Tibial nerve (tissue), 4 donors: ENCODE data around the gene DDIT4. TPM values are rescaled to one million over a fixed set of nuclear protein-coding genes. Genes with fewer than 3 reads are reported as not detected.
A peak's percentile ranks its signal among the peaks of the same experiment; 100 is the strongest.
"Not testable (repeated sequence)": the region's sequence is repeated elsewhere in the genome, so short reads cannot be mapped to it uniquely, and the experiment has no call there.

ENCODE experiments used
- DNase-seq, 2 donors: peaks; one replicate each; pipeline ENCODE4 v3.0.0-alpha.2; 2019; ENCODE audit warnings: low spot score in 2 of 2
- H3K27ac ChIP-seq, 4 donors: fragments of 200-600 bp; sonication (generic) in 3 of 4; one replicate each; pipeline ENCODE4 v1.5.1; 2017 to 2019; ENCODE audit warnings: mild to moderate bottlenecking in 1 of 4
- H3K27me3 ChIP-seq, 2 donors: fragments of 200-600 bp; sonication (generic) in 1 of 2; one replicate each; pipeline versions ENCODE4 v1.5.1 to v1.6.0; 2017 to 2019
- H3K36me3 ChIP-seq, 3 donors: fragments of 200-600 bp; sonication (generic); one replicate each; pipeline ENCODE4 v1.5.1; 2018 to 2019
- H3K4me1 ChIP-seq, 4 donors: fragments of 200-600 bp; sonication (generic) in 3 of 4; one replicate each; pipeline ENCODE4 v1.5.1; 2017 to 2019
- H3K4me3 ChIP-seq, 4 donors: fragments of 200-600 bp; sonication (generic) in 3 of 4; one replicate each; pipeline ENCODE4 v1.5.1; 2017 to 2019; ENCODE audit warnings: mild to moderate bottlenecking in 1 of 4, moderate library complexity in 1 of 4
- H3K9me3 ChIP-seq, 4 donors: fragments of 200-600 bp; sonication (generic) in 3 of 4; one replicate each; pipeline ENCODE4 v1.5.1; 2017 to 2019
- CTCF ChIP-seq, 5 experiments: fragments of 200-600 bp in 3 of 5; fragments of 450-650 bp in 2 of 5; sonication (generic) in 3 of 5; IDR thresholded peaks; one replicate each; pipeline ENCODE4 v1.5.1; 2016 to 2019; ENCODE audit warnings: antibody characterized with exemption in 5 of 5, mild to moderate bottlenecking in 3 of 5, moderate library complexity in 2 of 5
- EP300 ChIP-seq, 2 donors: sonication (generic); formaldehyde crosslinking; IDR thresholded peaks; one replicate each; pipeline ENCODE4 v1.6.1; 2017; ENCODE audit warnings: antibody characterized with exemption in 2 of 2, mild to moderate bottlenecking in 1 of 2
- POLR2A ChIP-seq, 2 donors: fragments of 450-650 bp; IDR thresholded peaks; one replicate each; pipeline ENCODE4 v1.6.1; 2017; ENCODE audit warnings: antibody characterized with exemption in 2 of 2, mild to moderate bottlenecking in 2 of 2, moderate library complexity in 2 of 2
- WGBS, 2 donors: methylation state at CpG; one replicate each; pipeline ENCODE4 v1.1.5; 2018; 5-methylcytosine and 5-hydroxymethylcytosine counted together
- total RNA-seq, 4 donors: library from RNA; depleted of rRNA; stranded (reverse); fragments of >200 nt; gene quantifications; one replicate each; pipeline ENCODE4 v1.1.0, GENCODE V29; 2016

Gene DDIT4
- total RNA-seq, 4 donors from 2014 or later, result 1,317 to 2,202 (median 1,604) TPM

DNA sequence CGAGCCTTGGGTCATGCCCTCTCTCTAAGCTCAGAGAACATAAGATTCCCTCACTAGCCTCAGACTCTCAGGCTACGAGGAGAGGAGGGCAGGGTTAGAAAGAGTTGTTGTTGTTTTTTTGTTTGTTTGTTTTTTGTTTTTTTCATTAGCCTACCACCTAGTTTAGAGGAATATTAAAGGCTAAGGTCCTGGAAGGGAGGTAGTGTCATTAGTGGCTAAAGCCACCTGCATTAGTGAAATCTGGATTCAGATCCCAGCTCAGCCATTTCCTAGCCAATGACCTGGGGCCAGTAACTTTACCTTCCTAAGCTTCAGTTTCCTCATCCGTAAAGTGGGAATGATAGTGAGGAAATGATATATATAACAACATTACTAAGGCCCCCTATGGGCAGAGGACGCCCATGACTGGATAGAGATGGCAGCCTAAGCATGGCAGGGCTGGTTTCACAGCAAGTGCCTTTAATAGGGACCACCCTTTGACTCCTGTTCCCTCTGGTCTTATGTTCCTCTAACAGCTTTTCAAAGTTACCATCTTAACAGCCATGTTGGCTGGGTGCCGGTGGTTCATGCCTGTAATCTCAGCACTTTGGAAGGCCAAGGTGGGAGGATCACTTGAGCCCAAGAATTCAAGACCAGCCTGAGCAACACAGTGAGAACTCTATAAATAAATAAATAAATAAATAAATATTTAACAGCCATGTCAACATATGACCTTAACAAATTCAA lies 5.1 kb downstream of the DDIT4 start:
- no peaks in the 10 kb centered on the region for H3K9me3 ChIP-seq
- no peak overlapping the region for H3K4me3 ChIP-seq
- DNase-seq, result no peak
- peaks cover 4 to 27% (median 24%) of the 10 kb centered on the region in 3 donors for H3K36me3 ChIP-seq
- WGBS, 2 donors, result 54 to 55% methylated on average over 5 of the region's 5 CpGs
- H3K4me1 ChIP-seq, result peaks cover 0 to 37% (median 16%) of the 10 kb centered on the region in 4 donors
- no peaks in the 10 kb centered on the region for H3K27me3 ChIP-seq
- peak overlapping the region; percentile 89 to 100 (median 97) for H3K27ac ChIP-seq
- peak in 1 of 2 donors; percentile 39 for TF ChIP-seq EP300 (IDR thresholded peaks at IDR 0.05)
- TF ChIP-seq POLR2A (IDR thresholded peaks at IDR 0.05), result no peak
- peak in 1 of 5 experiments; percentile 19 for TF ChIP-seq CTCF (IDR thresholded peaks at IDR 0.05)

- Histone ChIP-seq H3K4me1 (peaks cover 0 to 37% (median 16%) of the 10 kb centered on the region in 4 donors), H3K36me3 (peaks cover 4 to 21% (median 20%) of the 10 kb centered on the region in 3 donors), H3K27ac (peak overlapping the region in 2 of 4 donors; percentile 99 to 100)
- DNase-seq, H3K27me3 ChIP-seq, H3K9me3 ChIP-seq, H3K4me3 ChIP-seq: not testable (repeated sequence)
- 64 to 68% methylated on average over 7 of the region's 7 CpGs for WGBS, 2 donors
Observed at GRCh38 chr10:72279587-72279986, 5.9 kb downstream of the DDIT4 start.

DNA sequence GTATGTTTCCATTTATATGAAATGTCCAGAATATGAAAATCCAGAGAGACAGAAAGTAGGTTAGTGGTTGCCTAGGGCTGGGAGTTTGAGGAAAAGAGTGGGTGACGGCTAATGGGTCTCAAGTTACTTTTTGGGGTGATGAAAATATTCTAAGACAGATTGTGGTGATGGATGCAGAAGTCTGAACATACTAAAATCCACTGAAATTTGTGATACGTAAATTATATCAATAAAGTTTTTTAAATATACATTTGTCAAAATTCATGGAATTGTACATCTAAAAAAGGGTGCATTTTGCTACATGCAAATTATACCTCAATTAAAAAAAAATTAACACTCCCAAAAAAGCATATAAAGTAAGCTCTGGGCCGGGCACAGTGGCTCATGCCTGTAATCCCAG lies 9.4 kb downstream of the DDIT4 start:
- Histone ChIP-seq H3K9me3 (no peaks in the 10 kb centered on the region), H3K4me3 (no peak overlapping the region), H3K4me1 (peaks cover 0 to 28% (median 9%) of the 10 kb centered on the region in 4 donors), H3K27me3 (no peaks in the 10 kb centered on the region), H3K36me3 (no peaks in the 10 kb centered on the region), H3K27ac (no peak overlapping the region)
- 74 to 93% methylated on average over 3 of the region's 3 CpGs for WGBS, 2 donors
- no peak for DNase-seq
- no peak for TF ChIP-seq CTCF (IDR thresholded peaks at IDR 0.05)
- TF ChIP-seq POLR2A (IDR thresholded peaks at IDR 0.05), result no peak
- no peak for TF ChIP-seq EP300 (IDR thresholded peaks at IDR 0.05)

DNA sequence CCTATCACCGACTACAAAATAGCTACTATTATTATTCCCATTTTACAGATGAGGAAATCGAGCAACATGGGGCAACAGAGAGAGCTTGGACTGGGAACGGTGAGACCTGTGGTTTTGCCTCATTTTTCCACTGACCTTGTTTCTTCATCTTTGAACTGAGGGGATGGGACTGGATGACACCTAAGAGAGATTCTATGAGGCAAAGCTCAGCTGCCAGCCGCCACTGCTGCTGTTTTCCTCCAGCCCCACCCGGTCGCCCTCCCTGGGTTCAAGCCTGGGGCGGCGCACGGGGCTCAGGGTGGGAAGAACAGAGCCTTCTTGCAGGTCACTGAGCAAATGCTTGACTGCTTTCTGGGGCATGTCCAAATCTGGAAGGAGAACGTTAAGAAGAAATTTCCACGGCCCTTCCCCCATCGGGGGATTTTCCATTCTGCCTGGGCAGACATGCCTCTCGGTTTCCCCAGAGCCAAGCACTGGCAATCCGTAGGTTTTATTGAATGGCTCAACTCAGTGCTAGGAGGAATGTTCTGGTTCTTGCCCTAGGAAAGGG lies 12.3 kb downstream of the DDIT4 start:
- 35 to 47% methylated on average over 14 of the region's 14 CpGs for WGBS, 2 donors
- Histone ChIP-seq H3K9me3 (no peaks in the 10 kb centered on the region), H3K4me1 (peaks cover 0 to 9% (median 4%) of the 10 kb centered on the region in 4 donors), H3K4me3 (no peak overlapping the region), H3K36me3 (no peaks in the 10 kb centered on the region), H3K27me3 (no peaks in the 10 kb centered on the region), H3K27ac (peak overlapping the region in 1 of 4 donors; percentile 49)
- TF ChIP-seq EP300 (IDR thresholded peaks at IDR 0.05), result no peak
- no peak for TF ChIP-seq CTCF (IDR thresholded peaks at IDR 0.05)
- TF ChIP-seq POLR2A (IDR thresholded peaks at IDR 0.05), result no peak
- no peak for DNase-seq

DNA sequence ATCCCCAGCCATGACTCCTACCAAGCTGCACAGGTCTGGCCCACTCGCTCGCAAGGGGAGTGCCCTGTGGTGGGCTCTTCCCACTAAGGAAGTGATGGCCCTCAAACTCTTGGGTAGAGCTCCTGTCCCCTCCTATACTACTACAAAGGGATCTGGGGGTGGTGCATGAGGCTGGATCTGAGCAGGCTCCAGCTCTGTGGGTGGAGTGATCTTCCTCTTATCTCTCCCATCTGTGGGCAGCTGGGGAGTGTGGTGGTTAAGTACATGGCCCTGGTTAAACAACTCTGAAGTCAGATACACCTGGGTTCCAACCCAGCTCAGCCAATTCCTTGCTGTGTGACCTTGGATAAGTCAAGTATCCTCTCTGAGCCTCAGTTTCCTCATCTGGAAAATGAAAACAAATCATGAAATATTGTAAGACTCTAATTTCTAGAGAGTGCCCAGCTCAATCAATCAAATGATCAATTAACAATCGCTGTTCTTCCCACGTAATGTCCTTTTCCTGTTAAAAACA lies 17.4 kb downstream of the DDIT4 start:
- Histone ChIP-seq H3K4me1 (peaks cover 0 to 10% (median 1%) of the 10 kb centered on the region in 4 donors), H3K36me3 (no peaks in the 10 kb centered on the region), H3K9me3 (no peaks in the 10 kb centered on the region), H3K4me3 (no peak overlapping the region), H3K27me3 (no peaks in the 10 kb centered on the region), H3K27ac (no peak overlapping the region)
- no peak for DNase-seq
- TF ChIP-seq EP300 (IDR thresholded peaks at IDR 0.05), result no peak
- TF ChIP-seq POLR2A (IDR thresholded peaks at IDR 0.05), result no peak
- no peak for TF ChIP-seq CTCF (IDR thresholded peaks at IDR 0.05)
- 92 to 95% methylated on average over 4 of the region's 4 CpGs for WGBS, 2 donors
